ENCODE results near the gene NF1.

Gene NF1

DNA sequence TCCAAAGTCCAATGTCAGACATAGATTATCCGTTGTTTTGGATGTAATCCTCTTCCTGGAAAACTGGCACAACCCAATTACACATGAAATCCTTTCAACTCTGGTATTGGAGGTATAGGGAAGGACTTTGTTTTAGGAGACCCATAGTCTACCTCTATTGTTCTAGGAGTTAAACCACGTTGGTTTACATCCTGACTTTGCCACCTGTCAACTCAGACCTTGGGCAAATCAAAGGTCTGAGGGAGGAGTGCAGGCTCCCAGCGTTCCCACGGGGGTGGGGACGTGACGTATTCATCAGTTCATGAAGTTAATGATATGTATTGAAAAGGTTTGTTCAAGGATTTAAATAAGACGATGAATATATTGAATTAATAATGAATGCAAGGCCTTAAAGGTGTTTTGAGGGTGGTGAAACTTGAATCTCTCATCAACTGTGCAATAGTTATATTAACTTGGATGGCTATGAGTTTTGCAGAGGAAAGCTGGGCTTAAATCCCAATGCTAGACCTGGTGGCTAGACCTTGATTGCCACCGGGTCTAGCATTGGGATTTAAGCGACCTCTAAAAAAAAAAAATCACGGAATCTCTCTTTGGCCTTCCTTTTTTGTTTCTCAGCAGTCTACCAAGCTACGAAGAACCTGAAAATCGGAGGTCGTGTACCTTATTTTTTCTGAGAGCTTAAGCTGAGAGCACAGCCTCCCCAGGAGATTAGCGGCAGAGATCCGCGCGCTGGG, 744 bp upstream of the NF1 start:
- no peaks in the 10 kb centered on the region for H3K9me3 ChIP-seq (ENCODE audit: control insufficient read depth, insufficient read depth, low read depth, low read length)
- peak overlapping the region; percentile 90 for H3K27ac ChIP-seq (ENCODE audit: extremely low read depth, low read depth, low read length)
- CTCF ChIA-PET, result interaction anchor here (0.6 to 2.0 kb wide), 8 partner anchors 12 to 170 kb away, joined by 3 to 7 read pairs (median 3); no protein-coding TSS in a partner anchor
- POLR2A ChIA-PET, result interaction anchor here (0.6 to 2.0 kb wide), 17 partner anchors 8 to 217 kb away, joined by 3 to 16 read pairs (median 3); no protein-coding TSS in a partner anchor
- peak overlapping the region; percentile 70 for H3K4me3 ChIP-seq (ENCODE audit: low read depth, low read length)
- peaks cover 4 to 6% of the 10 kb centered on the region in 2 experiments; a peak in 2 of 3 replicates for H3K36me3 ChIP-seq (ENCODE audit: control insufficient read depth in 2 of 2, insufficient read depth in 1 of 2, low read length in 2 of 2)
- TF ChIP-seq FEZF1 (tag by site-specific recombination; IDR thresholded peaks at IDR 0.05) (no peak), GLIS1 (tag by site-specific recombination; IDR thresholded peaks at IDR 0.05) (no peak), ZNF660 (tag by site-specific recombination; IDR thresholded peaks at IDR 0.05) (peak; percentile 30; the same call in 1 of the 2 replicates), ZNF529 (tag by site-specific recombination; IDR thresholded peaks at IDR 0.05; ENCODE audit: insufficient replicate concordance) (no peak), ZNF335 (tag by site-specific recombination; conservative IDR thresholded peaks at IDR 0.05) (peak; percentile 41), ZNF184 (tag by site-specific recombination; IDR thresholded peaks at IDR 0.05) (0 out of 2 replicates have a peak, but pooled peaks have one; percentile 5), ZNF843 (tag by site-specific recombination; IDR thresholded peaks at IDR 0.05) (no peak), ZFP37 (tag by site-specific recombination; IDR thresholded peaks at IDR 0.05) (no peak), ZNF266 (tag by site-specific recombination; IDR thresholded peaks at IDR 0.05; ENCODE audit: low read depth) (no peak), ZNF24 (tag by site-specific recombination; IDR thresholded peaks at IDR 0.05) (no peak), ZNF473 (tag by site-specific recombination; IDR thresholded peaks at IDR 0.05) (no peak)
- TF ChIP-seq, protein P1, sequence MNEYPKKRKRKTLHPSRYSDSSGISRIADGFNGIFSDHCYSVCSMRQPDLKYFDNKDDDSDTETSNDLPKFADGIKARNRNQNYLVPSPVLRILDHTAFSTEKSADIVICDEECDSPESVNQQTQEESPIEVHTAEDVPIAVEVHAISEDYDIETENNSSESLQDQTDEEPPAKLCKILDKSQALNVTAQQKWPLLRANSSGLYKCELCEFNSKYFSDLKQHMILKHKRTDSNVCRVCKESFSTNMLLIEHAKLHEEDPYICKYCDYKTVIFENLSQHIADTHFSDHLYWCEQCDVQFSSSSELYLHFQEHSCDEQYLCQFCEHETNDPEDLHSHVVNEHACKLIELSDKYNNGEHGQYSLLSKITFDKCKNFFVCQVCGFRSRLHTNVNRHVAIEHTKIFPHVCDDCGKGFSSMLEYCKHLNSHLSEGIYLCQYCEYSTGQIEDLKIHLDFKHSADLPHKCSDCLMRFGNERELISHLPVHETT (tag by site-specific recombination; IDR thresholded peaks at IDR 0.05), result no peak
- TF ChIP-seq, protein P2, sequence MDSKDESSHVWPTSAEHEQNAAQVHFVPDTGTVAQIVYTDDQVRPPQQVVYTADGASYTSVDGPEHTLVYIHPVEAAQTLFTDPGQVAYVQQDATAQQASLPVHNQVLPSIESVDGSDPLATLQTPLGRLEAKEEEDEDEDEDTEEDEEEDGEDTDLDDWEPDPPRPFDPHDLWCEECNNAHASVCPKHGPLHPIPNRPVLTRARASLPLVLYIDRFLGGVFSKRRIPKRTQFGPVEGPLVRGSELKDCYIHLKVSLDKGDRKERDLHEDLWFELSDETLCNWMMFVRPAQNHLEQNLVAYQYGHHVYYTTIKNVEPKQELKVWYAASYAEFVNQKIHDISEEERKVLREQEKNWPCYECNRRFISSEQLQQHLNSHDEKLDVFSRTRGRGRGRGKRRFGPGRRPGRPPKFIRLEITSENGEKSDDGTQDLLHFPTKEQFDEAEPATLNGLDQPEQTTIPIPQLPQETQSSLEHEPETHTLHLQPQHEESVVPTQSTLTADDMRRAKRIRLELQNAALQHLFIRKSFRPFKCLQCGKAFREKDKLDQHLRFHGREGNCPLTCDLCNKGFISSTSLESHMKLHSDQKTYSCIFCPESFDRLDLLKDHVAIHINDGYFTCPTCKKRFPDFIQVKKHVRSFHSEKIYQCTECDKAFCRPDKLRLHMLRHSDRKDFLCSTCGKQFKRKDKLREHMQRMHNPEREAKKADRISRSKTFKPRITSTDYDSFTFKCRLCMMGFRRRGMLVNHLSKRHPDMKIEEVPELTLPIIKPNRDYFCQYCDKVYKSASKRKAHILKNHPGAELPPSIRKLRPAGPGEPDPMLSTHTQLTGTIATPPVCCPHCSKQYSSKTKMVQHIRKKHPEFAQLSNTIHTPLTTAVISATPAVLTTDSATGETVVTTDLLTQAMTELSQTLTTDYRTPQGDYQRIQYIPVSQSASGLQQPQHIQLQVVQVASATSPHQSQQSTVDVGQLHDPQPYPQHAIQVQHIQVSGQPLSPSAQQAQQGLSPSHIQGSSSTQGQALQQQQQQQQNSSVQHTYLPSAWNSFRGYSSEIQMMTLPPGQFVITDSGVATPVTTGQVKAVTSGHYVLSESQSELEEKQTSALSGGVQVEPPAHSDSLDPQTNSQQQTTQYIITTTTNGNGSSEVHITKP (tag by site-specific recombination; IDR thresholded peaks at IDR 0.05), result no peak
- TF ChIP-seq, protein P3, sequence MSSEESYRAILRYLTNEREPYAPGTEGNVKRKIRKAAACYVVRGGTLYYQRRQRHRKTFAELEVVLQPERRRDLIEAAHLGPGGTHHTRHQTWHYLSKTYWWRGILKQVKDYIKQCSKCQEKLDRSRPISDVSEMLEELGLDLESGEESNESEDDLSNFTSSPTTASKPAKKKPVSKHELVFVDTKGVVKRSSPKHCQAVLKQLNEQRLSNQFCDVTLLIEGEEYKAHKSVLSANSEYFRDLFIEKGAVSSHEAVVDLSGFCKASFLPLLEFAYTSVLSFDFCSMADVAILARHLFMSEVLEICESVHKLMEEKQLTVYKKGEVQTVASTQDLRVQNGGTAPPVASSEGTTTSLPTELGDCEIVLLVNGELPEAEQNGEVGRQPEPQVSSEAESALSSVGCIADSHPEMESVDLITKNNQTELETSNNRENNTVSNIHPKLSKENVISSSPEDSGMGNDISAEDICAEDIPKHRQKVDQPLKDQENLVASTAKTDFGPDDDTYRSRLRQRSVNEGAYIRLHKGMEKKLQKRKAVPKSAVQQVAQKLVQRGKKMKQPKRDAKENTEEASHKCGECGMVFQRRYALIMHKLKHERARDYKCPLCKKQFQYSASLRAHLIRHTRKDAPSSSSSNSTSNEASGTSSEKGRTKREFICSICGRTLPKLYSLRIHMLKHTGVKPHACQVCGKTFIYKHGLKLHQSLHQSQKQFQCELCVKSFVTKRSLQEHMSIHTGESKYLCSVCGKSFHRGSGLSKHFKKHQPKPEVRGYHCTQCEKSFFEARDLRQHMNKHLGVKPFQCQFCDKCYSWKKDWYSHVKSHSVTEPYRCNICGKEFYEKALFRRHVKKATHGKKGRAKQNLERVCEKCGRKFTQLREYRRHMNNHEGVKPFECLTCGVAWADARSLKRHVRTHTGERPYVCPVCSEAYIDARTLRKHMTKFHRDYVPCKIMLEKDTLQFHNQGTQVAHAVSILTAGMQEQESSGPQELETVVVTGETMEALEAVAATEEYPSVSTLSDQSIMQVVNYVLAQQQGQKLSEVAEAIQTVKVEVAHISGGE (tag by site-specific recombination; conservative IDR thresholded peaks at IDR 0.05; ENCODE audit: low read depth), result no peak
- TF ChIP-seq, protein P4, sequence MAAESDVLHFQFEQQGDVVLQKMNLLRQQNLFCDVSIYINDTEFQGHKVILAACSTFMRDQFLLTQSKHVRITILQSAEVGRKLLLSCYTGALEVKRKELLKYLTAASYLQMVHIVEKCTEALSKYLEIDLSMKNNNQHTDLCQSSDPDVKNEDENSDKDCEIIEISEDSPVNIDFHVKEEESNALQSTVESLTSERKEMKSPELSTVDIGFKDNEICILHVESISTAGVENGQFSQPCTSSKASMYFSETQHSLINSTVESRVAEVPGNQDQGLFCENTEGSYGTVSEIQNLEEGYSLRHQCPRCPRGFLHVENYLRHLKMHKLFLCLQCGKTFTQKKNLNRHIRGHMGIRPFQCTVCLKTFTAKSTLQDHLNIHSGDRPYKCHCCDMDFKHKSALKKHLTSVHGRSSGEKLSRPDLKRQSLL (tag by site-specific recombination; IDR thresholded peaks at IDR 0.05), result no peak
- TF ChIP-seq, protein P5, sequence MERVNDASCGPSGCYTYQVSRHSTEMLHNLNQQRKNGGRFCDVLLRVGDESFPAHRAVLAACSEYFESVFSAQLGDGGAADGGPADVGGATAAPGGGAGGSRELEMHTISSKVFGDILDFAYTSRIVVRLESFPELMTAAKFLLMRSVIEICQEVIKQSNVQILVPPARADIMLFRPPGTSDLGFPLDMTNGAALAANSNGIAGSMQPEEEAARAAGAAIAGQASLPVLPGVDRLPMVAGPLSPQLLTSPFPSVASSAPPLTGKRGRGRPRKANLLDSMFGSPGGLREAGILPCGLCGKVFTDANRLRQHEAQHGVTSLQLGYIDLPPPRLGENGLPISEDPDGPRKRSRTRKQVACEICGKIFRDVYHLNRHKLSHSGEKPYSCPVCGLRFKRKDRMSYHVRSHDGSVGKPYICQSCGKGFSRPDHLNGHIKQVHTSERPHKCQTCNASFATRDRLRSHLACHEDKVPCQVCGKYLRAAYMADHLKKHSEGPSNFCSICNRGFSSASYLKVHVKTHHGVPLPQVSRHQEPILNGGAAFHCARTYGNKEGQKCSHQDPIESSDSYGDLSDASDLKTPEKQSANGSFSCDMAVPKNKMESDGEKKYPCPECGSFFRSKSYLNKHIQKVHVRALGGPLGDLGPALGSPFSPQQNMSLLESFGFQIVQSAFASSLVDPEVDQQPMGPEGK (tag by site-specific recombination; IDR thresholded peaks at IDR 0.05), result 0 out of 2 replicates have a peak, but pooled peaks have one; percentile 6
- H3K4me1 ChIP-seq (ENCODE audit: control insufficient read depth, insufficient read depth, low read length), result peaks cover 4% of the 10 kb centered on the region; the same call in 1 of the 2 replicates

Data from HEK293 (cell line).